Measurements from ENCODE around the gene TSPAN17.

TSPAN17 gene

DNA sequence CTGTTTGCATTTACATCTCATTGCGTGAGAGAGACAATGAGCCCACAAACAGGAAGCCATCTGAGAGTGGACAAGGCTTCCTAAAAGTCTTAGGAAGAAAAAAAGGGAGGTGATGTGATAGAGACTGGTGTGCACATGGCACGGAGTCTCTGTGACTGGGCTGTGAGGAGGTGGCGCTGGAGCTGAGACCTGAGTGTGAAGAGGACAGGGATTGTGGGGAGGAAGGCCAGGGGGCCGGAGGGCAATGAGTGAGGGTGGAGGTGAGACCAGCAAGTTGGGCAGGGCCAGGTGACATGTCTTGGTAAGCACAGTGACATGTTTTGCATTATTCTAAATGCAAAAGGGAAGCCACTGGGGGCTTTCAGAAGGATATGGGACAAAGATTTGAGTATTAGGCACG, 45.0 kb downstream of the TSPAN17 start:
- no peak overlapping the region for H3K4me3 ChIP-seq (ENCODE audit: low read depth, low read length)
- TF ChIP-seq, protein P1, sequence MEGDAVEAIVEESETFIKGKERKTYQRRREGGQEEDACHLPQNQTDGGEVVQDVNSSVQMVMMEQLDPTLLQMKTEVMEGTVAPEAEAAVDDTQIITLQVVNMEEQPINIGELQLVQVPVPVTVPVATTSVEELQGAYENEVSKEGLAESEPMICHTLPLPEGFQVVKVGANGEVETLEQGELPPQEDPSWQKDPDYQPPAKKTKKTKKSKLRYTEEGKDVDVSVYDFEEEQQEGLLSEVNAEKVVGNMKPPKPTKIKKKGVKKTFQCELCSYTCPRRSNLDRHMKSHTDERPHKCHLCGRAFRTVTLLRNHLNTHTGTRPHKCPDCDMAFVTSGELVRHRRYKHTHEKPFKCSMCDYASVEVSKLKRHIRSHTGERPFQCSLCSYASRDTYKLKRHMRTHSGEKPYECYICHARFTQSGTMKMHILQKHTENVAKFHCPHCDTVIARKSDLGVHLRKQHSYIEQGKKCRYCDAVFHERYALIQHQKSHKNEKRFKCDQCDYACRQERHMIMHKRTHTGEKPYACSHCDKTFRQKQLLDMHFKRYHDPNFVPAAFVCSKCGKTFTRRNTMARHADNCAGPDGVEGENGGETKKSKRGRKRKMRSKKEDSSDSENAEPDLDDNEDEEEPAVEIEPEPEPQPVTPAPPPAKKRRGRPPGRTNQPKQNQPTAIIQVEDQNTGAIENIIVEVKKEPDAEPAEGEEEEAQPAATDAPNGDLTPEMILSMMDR (IDR thresholded peaks at IDR 0.05; ENCODE audit: low read depth, low read length, missing control alignments): no peak
- in situ Hi-C loops (cut with HindIII; ENCODE audit: low sequenced_read_pairs): no loop called here
- DNase-seq (ENCODE audit: low read depth): no peak

- in situ Hi-C loops (cut with HindIII; ENCODE audit: low sequenced_read_pairs): no loop called here
- H3K4me3 ChIP-seq (ENCODE audit: low read depth, low read length): no peak overlapping the region
- TF ChIP-seq, protein P1 (IDR thresholded peaks at IDR 0.05; ENCODE audit: low read depth, low read length, missing control alignments): no peak
- no peak for DNase-seq (ENCODE audit: low read depth)
These were observed 45.7 kb downstream of the TSPAN17 start for GRCh38 chr5:176692839-176693476.

DNA sequence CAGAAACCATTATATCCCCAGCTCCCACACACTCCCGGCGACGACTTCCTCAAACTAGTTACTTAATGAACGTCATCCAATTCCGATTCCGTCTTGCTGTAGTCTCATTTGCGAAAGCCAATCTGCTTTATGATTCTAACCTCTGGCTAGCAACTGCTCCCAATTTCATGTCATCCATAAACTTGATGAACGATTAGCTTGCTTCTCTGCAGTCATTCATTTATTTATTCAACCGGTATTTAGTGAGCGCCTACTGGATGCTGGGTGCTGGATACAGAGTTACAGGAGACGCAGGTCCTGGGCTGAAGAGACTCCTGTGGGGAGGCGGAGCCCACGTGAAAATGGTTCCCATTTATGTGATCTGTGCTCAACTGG, 46.2 kb downstream of the TSPAN17 start:
- TF ChIP-seq, protein P1 (IDR thresholded peaks at IDR 0.05; ENCODE audit: low read depth, low read length, missing control alignments): no peak
- in situ Hi-C loops (cut with HindIII; ENCODE audit: low sequenced_read_pairs): no loop called here
- no peak for DNase-seq (ENCODE audit: low read depth)
- H3K4me3 ChIP-seq (ENCODE audit: low read depth, low read length): no peak overlapping the region

DNA sequence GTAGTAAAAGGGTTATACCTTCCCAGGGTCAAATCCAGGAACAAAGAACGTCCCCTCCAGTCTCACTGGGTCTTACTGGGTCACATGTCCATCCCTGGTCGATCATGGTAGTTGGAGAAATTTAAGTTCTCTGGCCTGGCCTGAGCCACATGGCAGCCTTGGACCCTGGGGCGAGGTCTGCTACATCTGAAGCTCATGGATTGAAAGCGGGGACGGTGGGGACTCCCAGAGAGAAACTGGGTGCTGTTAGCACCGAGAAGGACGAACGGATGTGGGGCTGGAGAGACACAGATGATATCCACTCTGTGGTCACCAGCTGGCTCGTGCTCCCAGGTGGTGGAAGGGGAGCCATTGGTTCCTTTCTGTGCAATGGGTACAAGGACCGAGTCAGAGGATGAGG, 46.9 kb downstream of the TSPAN17 start:
- no peak overlapping the region for H3K4me3 ChIP-seq (ENCODE audit: low read depth, low read length)
- DNase-seq (ENCODE audit: low read depth): no peak
- TF ChIP-seq, protein P1 (IDR thresholded peaks at IDR 0.05; ENCODE audit: low read depth, low read length, missing control alignments): no peak
- in situ Hi-C loops (cut with HindIII; ENCODE audit: low sequenced_read_pairs): no loop called here

GRCh38 chr5:176694631-176695030, 47.3 kb downstream of the TSPAN17 start:
- TF ChIP-seq, protein P1 (IDR thresholded peaks at IDR 0.05; ENCODE audit: low read depth, low read length, missing control alignments): no peak
- in situ Hi-C loops (cut with HindIII; ENCODE audit: low sequenced_read_pairs): no loop called here
- no peak overlapping the region for H3K4me3 ChIP-seq (ENCODE audit: low read depth, low read length)
- DNase-seq (ENCODE audit: low read depth): no peak

- DNase-seq (ENCODE audit: low read depth): no peak
- in situ Hi-C loops (cut with HindIII; ENCODE audit: low sequenced_read_pairs): no loop called here
- no peak overlapping the region for H3K4me3 ChIP-seq (ENCODE audit: low read depth, low read length)
- TF ChIP-seq, protein P1 (IDR thresholded peaks at IDR 0.05; ENCODE audit: low read depth, low read length, missing control alignments): no peak
These were observed 47.8 kb downstream of the TSPAN17 start for GRCh38 chr5:176695073-176695472.

All from astrocyte of the cerebellum (primary cell).